ENCODE data around the gene AP1B1. TPM values are rescaled to one million over a fixed set of nuclear protein-coding genes. Genes with fewer than 3 reads are reported as not detected.

AP1B1 gene
- total and polyA plus RNA-seq, 2 donors (not counting 1 experiment from before 2014, with no cell fraction given), result 139 to 174 TPM

GRCh38 chr22:29341849-29342127 is 46.6 kb downstream of the AP1B1 start:
- no peak overlapping the region for H3K27ac ChIP-seq (ENCODE audit: low read length in 2 of 2)
- POLR2A ChIA-PET, result no interaction called here
- H3K9ac ChIP-seq (ENCODE audit: low read length), result no peak overlapping the region
- H3K27me3 ChIP-seq (replicated peaks in 1 of 4; ENCODE audit: control extremely low read depth in 1 of 4, control insufficient read depth in 3 of 4, insufficient read depth in 4 of 4, low read length in 3 of 4), result no peaks in the 10 kb centered on the region
- Mint-ChIP-seq H3K9me3 (ENCODE audit: insufficient read depth) (no peaks in the 10 kb centered on the region), H3K27ac (no peak overlapping the region), H3K27me3 (no peaks in the 10 kb centered on the region), H3K4me1 (no peaks in the 10 kb centered on the region), H3K4me3 (no peak overlapping the region)
- no peak for TF ChIP-seq CTCF (IDR thresholded peaks at IDR 0.05)
- TF ChIP-seq EZH2 (IDR thresholded peaks at IDR 0.05; ENCODE audit: borderline replicate concordance, insufficient read depth, low read depth, low read length, poor library complexity, severe bottlenecking), result no peak
- H4K20me1 ChIP-seq (ENCODE audit: control insufficient read depth, insufficient read depth, low read length, poor library complexity, severe bottlenecking), result peaks cover 80% of the 10 kb centered on the region
- no peak overlapping the region for H3K4me3 ChIP-seq (ENCODE audit: control extremely low read depth in 1 of 5, extremely low read depth in 1 of 5, insufficient read depth in 1 of 5, low read depth in 2 of 5, low read length in 4 of 5)
- H3K36me3 ChIP-seq (replicated peaks in 1 of 2; ENCODE audit: control extremely low read depth in 1 of 2, control insufficient read depth in 1 of 2, extremely low read depth in 1 of 2, insufficient read depth in 2 of 2, low read length in 1 of 2), result peaks cover 0 to 88% of the 10 kb centered on the region in 2 experiments
- H3K4me2 ChIP-seq (replicated peaks; ENCODE audit: low read depth, low read length, poor library complexity, severe bottlenecking), result no peak overlapping the region
- 92% methylated on average over 2 of the region's 2 CpGs for WGBS (ENCODE audit: insufficient coverage)
- H2AFZ ChIP-seq (ENCODE audit: insufficient read depth, low read depth, low read length, poor library complexity, severe bottlenecking), result no peak overlapping the region
- ATAC-seq (ENCODE audit: low read depth), result no peak
- no peak for DNase-seq
- no peaks in the 10 kb centered on the region for H3K9me3 ChIP-seq (ENCODE audit: control extremely low read depth in 1 of 3, control insufficient read depth in 2 of 3, insufficient read depth in 1 of 3, low read length in 2 of 3)
- no peaks in the 10 kb centered on the region for H3K4me1 ChIP-seq (ENCODE audit: control insufficient read depth in 2 of 2, insufficient read depth in 2 of 2, low read length in 2 of 2)
- CTCF ChIA-PET, result no interaction called here
- H3K79me2 ChIP-seq (ENCODE audit: control insufficient read depth, insufficient read depth, low read length), result peaks cover 33% of the 10 kb centered on the region
- intact Hi-C loops (cut with micrococcal nuclease), result no loop called here

- no peak overlapping the region for H3K4me3 Mint-ChIP-seq
- ATAC-seq (ENCODE audit: low read depth), result no peak
- H3K4me3 ChIP-seq (ENCODE audit: control extremely low read depth in 1 of 5, extremely low read depth in 1 of 5, insufficient read depth in 1 of 5, low read depth in 2 of 5, low read length in 4 of 5), result no peak overlapping the region
- POLR2A ChIA-PET, result no interaction called here
- no peak for DNase-seq
- H2AFZ ChIP-seq (ENCODE audit: insufficient read depth, low read depth, low read length, poor library complexity, severe bottlenecking), result no peak overlapping the region
- TF ChIP-seq EZH2 (IDR thresholded peaks at IDR 0.05; ENCODE audit: borderline replicate concordance, insufficient read depth, low read depth, low read length, poor library complexity, severe bottlenecking) (no peak), CTCF (IDR thresholded peaks at IDR 0.05) (no peak)
- CTCF ChIA-PET, result no interaction called here
- H3K27ac Mint-ChIP-seq, result no peak overlapping the region
- peaks cover 80% of the 10 kb centered on the region for H4K20me1 ChIP-seq (ENCODE audit: control insufficient read depth, insufficient read depth, low read length, poor library complexity, severe bottlenecking)
- H3K27me3 ChIP-seq (replicated peaks in 1 of 4; ENCODE audit: control extremely low read depth in 1 of 4, control insufficient read depth in 3 of 4, insufficient read depth in 4 of 4, low read length in 3 of 4), result no peaks in the 10 kb centered on the region
- H3K9me3 ChIP-seq (ENCODE audit: control extremely low read depth in 1 of 3, control insufficient read depth in 2 of 3, insufficient read depth in 1 of 3, low read length in 2 of 3), result no peaks in the 10 kb centered on the region
- H3K4me1 Mint-ChIP-seq, result no peaks in the 10 kb centered on the region
- intact Hi-C loops (cut with micrococcal nuclease), result no loop called here
- no peak overlapping the region for H3K9ac ChIP-seq (ENCODE audit: low read length)
- H3K79me2 ChIP-seq (ENCODE audit: control insufficient read depth, insufficient read depth, low read length), result peaks cover 30% of the 10 kb centered on the region
- H3K9me3 Mint-ChIP-seq (ENCODE audit: insufficient read depth), result no peaks in the 10 kb centered on the region
- H3K27me3 Mint-ChIP-seq, result no peaks in the 10 kb centered on the region
- H3K27ac ChIP-seq (ENCODE audit: low read length in 2 of 2), result no peak overlapping the region
- WGBS (ENCODE audit: insufficient coverage), result 96% methylated on average over 20 of the region's 25 CpGs
- H3K4me1 ChIP-seq (ENCODE audit: control insufficient read depth in 2 of 2, insufficient read depth in 2 of 2, low read length in 2 of 2), result no peaks in the 10 kb centered on the region
- H3K36me3 ChIP-seq (replicated peaks in 1 of 2; ENCODE audit: control extremely low read depth in 1 of 2, control insufficient read depth in 1 of 2, extremely low read depth in 1 of 2, insufficient read depth in 2 of 2, low read length in 1 of 2), result peaks cover 0 to 86% of the 10 kb centered on the region in 2 experiments
- H3K4me2 ChIP-seq (replicated peaks; ENCODE audit: low read depth, low read length, poor library complexity, severe bottlenecking), result no peak overlapping the region
Measured at GRCh38 chr22:29341056-29341848, 47.1 kb downstream of the AP1B1 start.

Data from B cell (primary cell).